ENCODE measurements around the gene MS4A2.
"Not testable (repeated sequence)": the region's sequence is repeated elsewhere in the genome, so short reads cannot be mapped to it uniquely, and the experiment has no call there.

Gene MS4A2

DNA sequence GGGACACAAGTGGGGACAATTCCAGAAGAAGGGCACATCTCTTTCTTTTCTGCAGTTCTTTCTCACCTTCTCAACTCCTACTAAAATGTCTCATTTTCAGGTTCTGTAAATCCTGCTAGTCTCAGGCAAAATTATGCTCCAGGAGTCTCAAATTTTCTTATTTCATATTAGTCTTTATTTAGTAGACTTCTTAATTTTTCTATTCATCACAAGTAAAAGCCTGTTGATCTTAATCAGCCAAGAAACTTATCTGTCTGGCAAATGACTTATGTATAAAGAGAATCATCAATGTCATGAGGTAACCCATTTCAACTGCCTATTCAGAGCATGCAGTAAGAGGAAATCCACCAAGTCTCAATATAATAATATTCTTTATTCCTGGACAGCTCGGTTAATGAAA lies at the start of gene MS4A2:
TSS of gene MS4A2 (plus strand) at position 301 of the 400 bp plus-strand sequence. CDS start 102 bp downstream, outside the sequence.
- Histone ChIP-seq H2AFZ (ENCODE audit: low read length) (no peak within 1 kb of the TSS), H3F3A (ENCODE audit: insufficient read depth, low read length) (no peaks in the 10 kb centered on the region)

DNA sequence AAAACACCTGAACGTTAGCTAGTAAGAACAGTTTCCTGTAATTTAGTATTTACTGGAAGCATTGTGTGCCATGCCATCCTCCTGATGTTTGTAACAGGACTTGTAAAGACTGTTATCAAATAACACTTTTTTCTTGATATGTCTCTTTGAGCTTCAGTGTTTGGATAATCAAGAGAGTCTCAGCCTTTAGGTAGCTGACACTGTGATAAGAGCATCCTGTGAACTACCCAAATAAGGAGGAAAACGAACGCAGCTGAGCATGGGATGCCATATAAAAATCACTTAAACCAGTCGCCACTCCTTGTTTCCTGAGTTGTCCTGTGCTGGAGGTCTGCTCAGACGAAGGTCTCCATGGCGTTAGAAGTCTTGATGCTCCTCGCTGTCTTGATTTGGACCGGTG lies 48.4 kb upstream of the MS4A2 start, which contains the start of gene OOSP2:
TSS of gene OOSP2 (plus strand) at position 301 of the 400 bp plus-strand sequence. CDS start at position 352, 51 bp downstream.
- TF ChIP-seq EZH2 (optimal IDR thresholded peaks at IDR 0.05; ENCODE audit: low read depth, low read length) (no peak), EZH2phosphoT487 (IDR thresholded peaks at IDR 0.05; ENCODE audit: low read length) (no peak)
- TF ChIP-seq, protein P1, sequence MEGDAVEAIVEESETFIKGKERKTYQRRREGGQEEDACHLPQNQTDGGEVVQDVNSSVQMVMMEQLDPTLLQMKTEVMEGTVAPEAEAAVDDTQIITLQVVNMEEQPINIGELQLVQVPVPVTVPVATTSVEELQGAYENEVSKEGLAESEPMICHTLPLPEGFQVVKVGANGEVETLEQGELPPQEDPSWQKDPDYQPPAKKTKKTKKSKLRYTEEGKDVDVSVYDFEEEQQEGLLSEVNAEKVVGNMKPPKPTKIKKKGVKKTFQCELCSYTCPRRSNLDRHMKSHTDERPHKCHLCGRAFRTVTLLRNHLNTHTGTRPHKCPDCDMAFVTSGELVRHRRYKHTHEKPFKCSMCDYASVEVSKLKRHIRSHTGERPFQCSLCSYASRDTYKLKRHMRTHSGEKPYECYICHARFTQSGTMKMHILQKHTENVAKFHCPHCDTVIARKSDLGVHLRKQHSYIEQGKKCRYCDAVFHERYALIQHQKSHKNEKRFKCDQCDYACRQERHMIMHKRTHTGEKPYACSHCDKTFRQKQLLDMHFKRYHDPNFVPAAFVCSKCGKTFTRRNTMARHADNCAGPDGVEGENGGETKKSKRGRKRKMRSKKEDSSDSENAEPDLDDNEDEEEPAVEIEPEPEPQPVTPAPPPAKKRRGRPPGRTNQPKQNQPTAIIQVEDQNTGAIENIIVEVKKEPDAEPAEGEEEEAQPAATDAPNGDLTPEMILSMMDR (IDR thresholded peaks at IDR 0.05; ENCODE audit: low read length) = no peak

More for the DNA sequence above, at the start of gene MS4A2:
- Histone ChIP-seq H3K27me3 (replicated peaks; ENCODE audit: insufficient read depth, low read length) (no peaks in the 10 kb centered on the region), H3K27ac (ENCODE audit: low read length) (no peak within 1 kb of the TSS), H3K9ac (ENCODE audit: low read length) (no peak within 1 kb of the TSS), H3K4me3 (ENCODE audit: low read length) (no peak within 1 kb of the TSS), H3K9me2 (replicated peaks; ENCODE audit: insufficient read depth, low read length) (no peaks in the 10 kb centered on the region), H3K9me3 (replicated peaks; ENCODE audit: insufficient read depth, low read length) (no peaks in the 10 kb centered on the region), H3K4me2 (ENCODE audit: low read depth, low read length) (no peak within 1 kb of the TSS), H4K20me1 (ENCODE audit: insufficient read depth, low read length) (no peaks in the 10 kb centered on the region), H3K79me2 (ENCODE audit: low read length) (no peaks in the 10 kb centered on the region), H3K36me3 (replicated peaks; ENCODE audit: insufficient read depth, low read length) (no peaks in the 10 kb centered on the region), H3K4me1 (ENCODE audit: low read length) (no peaks in the 10 kb centered on the region)
- TF ChIP-seq EZH2phosphoT487 (IDR thresholded peaks at IDR 0.05; ENCODE audit: low read length) (no peak), EZH2 (optimal IDR thresholded peaks at IDR 0.05; ENCODE audit: low read depth, low read length) (no peak)
- TF ChIP-seq, protein P1 (IDR thresholded peaks at IDR 0.05; ENCODE audit: low read length) = no peak
- DNase-seq = no peak

DNA sequence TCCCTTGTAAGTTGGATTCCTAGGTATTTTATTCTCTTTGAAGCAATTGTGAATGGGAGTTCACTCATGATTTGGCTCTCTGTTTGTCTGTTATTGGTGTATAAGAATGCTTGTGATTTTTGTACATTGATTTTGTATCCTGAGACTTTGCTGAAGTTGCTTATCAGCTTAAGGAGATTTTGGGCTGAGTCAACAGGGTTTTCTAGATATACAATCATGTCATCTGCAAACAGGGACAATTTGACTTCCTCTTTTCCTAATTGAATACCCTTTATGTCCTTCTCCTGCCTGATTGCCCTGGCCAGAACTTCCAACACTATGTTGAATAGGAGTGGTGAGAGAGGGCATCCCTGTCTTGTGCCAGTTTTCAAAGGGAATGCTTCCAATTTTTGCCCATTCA lies 38.0 kb upstream of the MS4A2 start:
- not testable (repeated sequence) for H3K4me2 ChIP-seq (ENCODE audit: low read depth, low read length); H3K9ac ChIP-seq (ENCODE audit: low read length); H4K20me1 ChIP-seq (ENCODE audit: insufficient read depth, low read length); H3K4me1 ChIP-seq (ENCODE audit: low read length); H3K36me3 ChIP-seq (replicated peaks; ENCODE audit: insufficient read depth, low read length); H3K9me2 ChIP-seq (replicated peaks; ENCODE audit: insufficient read depth, low read length); H3K9me3 ChIP-seq (replicated peaks; ENCODE audit: insufficient read depth, low read length); H2AFZ ChIP-seq (ENCODE audit: low read length); H3K79me2 ChIP-seq (ENCODE audit: low read length); H3F3A ChIP-seq (ENCODE audit: insufficient read depth, low read length); H3K27ac ChIP-seq (ENCODE audit: low read length); DNase-seq; H3K27me3 ChIP-seq (replicated peaks; ENCODE audit: insufficient read depth, low read length); H3K4me3 ChIP-seq (ENCODE audit: low read length)

More for the DNA sequence above, 48.4 kb upstream of the MS4A2 start, which contains the start of gene OOSP2:
- Histone ChIP-seq H3K4me2 (ENCODE audit: low read depth, low read length) (no peak within 1 kb of the TSS), H3K9ac (ENCODE audit: low read length) (no peak within 1 kb of the TSS), H3K79me2 (ENCODE audit: low read length) (no peaks in the 10 kb centered on the region), H3F3A (ENCODE audit: insufficient read depth, low read length) (no peaks in the 10 kb centered on the region), H3K27ac (ENCODE audit: low read length) (no peak within 1 kb of the TSS), H3K27me3 (replicated peaks; ENCODE audit: insufficient read depth, low read length) (no peaks in the 10 kb centered on the region), H4K20me1 (ENCODE audit: insufficient read depth, low read length) (no peaks in the 10 kb centered on the region), H3K36me3 (replicated peaks; ENCODE audit: insufficient read depth, low read length) (no peaks in the 10 kb centered on the region), H3K4me1 (ENCODE audit: low read length) (no peaks in the 10 kb centered on the region), H3K4me3 (ENCODE audit: low read length) (no peak within 1 kb of the TSS), H2AFZ (ENCODE audit: low read length) (no peak within 1 kb of the TSS), H3K9me3 (replicated peaks; ENCODE audit: insufficient read depth, low read length) (no peaks in the 10 kb centered on the region), H3K9me2 (replicated peaks; ENCODE audit: insufficient read depth, low read length) (no peaks in the 10 kb centered on the region)
- no peak for DNase-seq

DNA sequence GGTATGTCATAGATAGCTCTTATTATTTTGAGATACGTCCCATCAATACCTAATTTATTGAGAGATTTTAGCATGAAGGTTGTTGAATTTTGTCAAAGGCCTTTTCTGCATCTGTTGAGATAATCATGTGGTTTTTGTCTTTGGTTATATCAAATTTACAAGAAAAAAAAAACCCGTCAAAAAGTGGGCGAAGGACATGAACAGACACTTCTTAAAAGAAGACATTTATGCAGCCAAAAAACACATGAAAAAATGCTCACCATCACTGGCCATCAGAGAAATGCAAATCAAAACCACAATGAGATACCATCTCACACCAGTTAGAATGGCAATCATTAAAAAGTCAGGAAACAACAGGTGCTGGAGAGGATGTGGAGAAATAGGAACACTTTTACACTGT lies 37.6 kb upstream of the MS4A2 start:
- not testable (repeated sequence) for H3K4me2 ChIP-seq (ENCODE audit: low read depth, low read length); H3K27me3 ChIP-seq (replicated peaks; ENCODE audit: insufficient read depth, low read length); H2AFZ ChIP-seq (ENCODE audit: low read length); H3F3A ChIP-seq (ENCODE audit: insufficient read depth, low read length); H3K79me2 ChIP-seq (ENCODE audit: low read length); H3K9me3 ChIP-seq (replicated peaks; ENCODE audit: insufficient read depth, low read length); H3K27ac ChIP-seq (ENCODE audit: low read length); DNase-seq; H3K4me3 ChIP-seq (ENCODE audit: low read length); H4K20me1 ChIP-seq (ENCODE audit: insufficient read depth, low read length); H3K9ac ChIP-seq (ENCODE audit: low read length); H3K9me2 ChIP-seq (replicated peaks; ENCODE audit: insufficient read depth, low read length); H3K36me3 ChIP-seq (replicated peaks; ENCODE audit: insufficient read depth, low read length); H3K4me1 ChIP-seq (ENCODE audit: low read length)
